ENCODE results near the gene MLXIPL. TPM values are rescaled to one million over a fixed set of nuclear protein-coding genes. Genes with fewer than 3 reads are reported as not detected.

The MLXIPL gene
- total and polyA plus RNA-seq, 2 of the 8 experiments (the other 6 are each of a cell fraction or from before 2014, with no cell fraction given): 9.4 to 10.6 TPM

- no peak for TF ChIP-seq CHD7 (IDR thresholded peaks at IDR 0.05; ENCODE audit: insufficient replicate concordance, low read length)
- TF ChIP-seq CTCF (IDR thresholded peaks at IDR 0.05; ENCODE audit: control extremely low read depth in 1 of 3, insufficient read depth in 1 of 3, low read depth in 1 of 3, low read length in 3 of 3): peak; percentile 91 to 97 (median 92)
- no peak for TF ChIP-seq POLR2A (IDR thresholded peaks at IDR 0.05; ENCODE audit: control extremely low read depth in 1 of 2, low read depth in 2 of 2, low read length in 2 of 2)
- no peak for TF ChIP-seq RBBP5 (IDR thresholded peaks at IDR 0.05; ENCODE audit: borderline replicate concordance, low read depth, low read length)
- no peak for TF ChIP-seq EP300 (IDR thresholded peaks at IDR 0.05; ENCODE audit: borderline replicate concordance in 1 of 2, low read depth in 2 of 2, low read length in 2 of 2)
- peak; percentile 59 for TF ChIP-seq ASH2L (IDR thresholded peaks at IDR 0.05; ENCODE audit: low read length)
- no peak for TF ChIP-seq SUZ12 (IDR thresholded peaks at IDR 0.05; ENCODE audit: low read length)
Observed at GRCh38 chr7:73606801-73607691, 17.3 kb downstream of the MLXIPL start (continued).
